Right ventricle myocardium superior (tissue), 1 donor: ENCODE results near the gene SERPINF2. TPM values are rescaled to one million over a fixed set of nuclear protein-coding genes. Genes with fewer than 3 reads are reported as not detected.
"Not testable (repeated sequence)": the region's sequence is repeated elsewhere in the genome, so short reads cannot be mapped to it uniquely, and the experiment has no call there.

Experiments
- ATAC-seq: fragments of 200-7000 bp; cut with Tn5 transposase; one replicate; pipeline ENCODE4 v1.9.1; 2020; ENCODE audit warnings: mild to moderate bottlenecking; ENCODE audit not compliant: poor library complexity
- DNase-seq: peaks from one replicate; pipeline ENCODE4 v3.0.0-alpha.2; 2020
- intact Hi-C: fragments of 100-400 bp; cut with DNase I; formaldehyde crosslinking; loops from one replicate; pipeline ENCODE4 v1.11.2; 2022
- long read RNA-seq: library from polyadenylated mRNA; unstranded; transcript quantifications from one replicate; pipeline ENCODE4 v2.0.0, GENCODE V29; 2021
- total RNA-seq: library from RNA; stranded (reverse); fragmentation: NEBNext Ultra II Directional; extraction: Animal tissue kit (Norgen Biotek cat#: 25700); gene quantifications from one replicate; pipeline ENCODE4 v1.2.1, GENCODE V29; 2021
- donor health status: DM: no; HTN: yes; CAD: no; lungs with severe emphysema.

The SERPINF2 gene
- total RNA-seq, result 0.32 TPM
- long read RNA-seq, partial matches to known transcripts, result 0 of 1 reads
- long read RNA-seq, other reads (novel, unspliced or antisense), result 1 of 1 reads

DNA sequence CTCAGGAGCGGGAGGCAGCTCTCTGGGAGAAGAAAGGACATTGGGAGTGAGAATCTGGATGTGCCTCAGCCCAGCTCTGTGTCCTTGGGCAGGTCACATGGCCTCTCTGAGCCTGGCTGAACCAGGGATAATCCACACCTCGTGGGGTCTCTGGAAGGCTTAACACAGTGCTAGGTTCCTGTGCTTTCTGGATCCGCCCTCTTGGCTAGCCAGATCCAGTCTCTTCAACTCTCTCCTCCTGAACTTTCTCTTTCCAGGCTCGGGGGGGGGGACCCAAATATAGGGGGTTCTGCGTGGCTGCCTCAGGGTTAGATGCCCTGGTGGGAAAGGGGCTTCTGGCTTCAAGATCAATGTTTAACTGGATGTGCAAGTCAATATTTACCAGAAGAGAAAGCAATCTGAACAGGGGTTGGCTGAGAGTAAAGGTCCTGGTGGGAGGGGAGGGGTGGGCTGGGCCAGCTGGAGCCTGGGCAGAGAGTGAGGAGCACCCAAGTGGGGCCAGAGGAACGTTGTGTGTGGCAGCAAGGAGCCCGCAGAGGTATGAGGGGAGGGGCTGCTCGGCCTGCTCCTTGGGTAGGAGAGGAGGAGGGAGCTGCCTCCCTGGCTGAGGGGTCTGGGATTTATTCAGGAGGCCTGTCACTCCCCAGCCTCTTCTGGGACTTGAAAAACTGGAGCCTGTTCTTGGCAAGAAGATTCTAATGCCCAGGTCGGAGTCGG lies at the start of gene SERPINF2:
TSS of gene SERPINF2 (plus strand) at position 501 of the 717 bp plus-strand sequence. CDS start 2,125 bp downstream, outside the sequence.
- ATAC-seq, result peak; percentile 13
- DNase-seq, result no peak
- intact Hi-C loops, result no loop called here

DNA sequence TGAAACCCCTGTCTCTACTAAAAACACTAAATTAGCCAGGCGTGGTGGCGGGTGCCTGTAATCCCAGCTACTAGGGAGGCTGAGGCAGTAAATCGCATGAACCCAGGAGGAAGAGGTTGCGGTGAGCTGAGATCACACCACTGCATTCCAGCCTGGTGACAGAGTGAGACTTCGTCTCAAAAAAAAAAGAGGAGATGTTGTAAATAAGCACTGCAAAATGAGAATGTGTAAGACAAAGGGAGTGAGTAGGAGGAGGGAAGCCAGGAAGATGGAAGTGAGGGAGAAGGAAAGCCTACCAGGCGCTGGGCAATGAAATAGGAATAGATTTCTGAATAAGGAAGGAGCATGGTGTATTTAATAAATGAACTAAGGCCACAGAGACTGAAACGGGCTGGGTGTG lies 49.3 kb upstream of the SERPINF2 start:
- no peak for ATAC-seq
- DNase-seq, result no peak
- intact Hi-C loops, result no loop called here

DNA sequence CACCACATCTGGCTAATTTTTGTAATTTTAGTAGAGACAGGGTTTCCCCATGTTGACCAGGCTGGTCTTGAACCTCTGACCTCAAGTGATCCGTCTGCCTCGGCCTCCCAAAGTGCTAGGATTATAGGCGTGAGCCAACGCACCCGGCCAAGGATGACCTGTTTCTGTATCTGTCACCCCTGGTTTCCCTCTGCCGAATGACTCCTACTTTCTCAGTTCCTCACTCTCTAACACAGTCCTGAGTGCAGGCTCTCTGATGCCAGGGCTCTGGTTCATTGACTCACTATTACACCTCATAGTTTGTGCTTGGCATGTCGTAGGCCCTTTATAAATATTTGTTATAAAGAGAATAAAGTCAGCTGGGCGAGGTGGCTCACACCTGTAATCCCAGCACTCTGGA lies 47.3 kb upstream of the SERPINF2 start:
- DNase-seq, result no peak
- ATAC-seq, result no peak
- intact Hi-C loops, result no loop called here

DNA sequence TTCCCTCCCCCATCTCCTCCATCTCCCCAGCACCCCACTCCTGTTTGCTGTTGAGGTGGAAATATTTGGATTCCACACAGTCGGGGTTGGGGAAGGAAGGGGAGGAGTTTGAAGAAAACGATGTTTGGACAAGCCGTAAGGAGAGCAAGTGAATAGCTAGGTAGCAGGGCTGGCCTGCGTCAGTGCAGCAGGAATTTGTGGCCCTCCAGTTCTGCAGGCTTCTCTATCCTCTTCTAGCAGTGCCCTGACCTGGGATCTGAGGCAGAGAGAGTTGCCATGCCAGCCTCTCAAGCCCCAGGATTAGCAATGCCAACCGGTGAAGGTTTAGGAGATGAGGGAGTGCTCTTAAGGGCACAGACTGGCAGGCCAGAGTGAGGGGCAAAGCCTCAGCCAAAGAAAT lies 45.0 kb upstream of the SERPINF2 start:
- no peak for ATAC-seq
- intact Hi-C loops, result no loop called here
- no peak for DNase-seq

DNA sequence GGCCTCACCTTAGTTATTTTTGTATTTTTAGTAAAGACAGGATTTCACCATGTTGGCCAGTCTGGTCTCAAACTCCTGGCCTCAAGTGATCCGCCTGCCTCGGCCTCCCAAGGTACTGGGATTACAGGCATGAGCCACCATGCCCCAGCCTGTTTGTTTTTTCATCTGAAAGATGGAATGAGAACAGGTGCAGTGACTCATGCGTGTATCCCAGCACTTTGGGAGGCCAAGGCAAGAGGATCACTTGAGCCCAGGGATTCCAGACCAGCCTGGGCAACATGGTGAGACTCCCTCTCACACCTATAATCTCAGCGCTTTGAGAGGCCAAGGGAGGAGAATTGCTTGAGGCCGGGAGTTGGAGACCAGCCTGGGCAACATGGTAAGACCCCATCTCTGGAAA lies 42.8 kb upstream of the SERPINF2 start:
- ATAC-seq, intact Hi-C loops, DNase-seq: not testable (repeated sequence)

DNA sequence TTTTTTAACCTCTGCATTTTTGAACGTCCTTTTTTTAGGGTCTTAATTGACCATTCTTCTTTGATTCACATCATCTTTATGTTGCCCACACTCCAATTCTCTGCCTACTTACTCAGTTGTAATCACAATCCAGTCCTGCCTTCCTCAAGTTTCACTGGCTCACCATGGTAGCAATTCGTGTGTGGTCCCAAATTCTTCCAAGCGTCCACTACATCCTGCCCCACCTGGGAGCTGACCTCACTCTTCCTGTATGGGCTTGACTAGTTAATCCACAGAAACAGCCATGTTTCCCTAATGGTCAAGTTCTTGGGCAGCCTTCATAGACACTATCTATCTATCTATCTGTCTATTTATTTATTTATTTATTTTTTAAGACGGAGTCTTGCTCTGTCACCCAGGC lies 39.6 kb upstream of the SERPINF2 start:
- DNase-seq, result no peak
- ATAC-seq, result no peak
- intact Hi-C loops, result no loop called here

DNA sequence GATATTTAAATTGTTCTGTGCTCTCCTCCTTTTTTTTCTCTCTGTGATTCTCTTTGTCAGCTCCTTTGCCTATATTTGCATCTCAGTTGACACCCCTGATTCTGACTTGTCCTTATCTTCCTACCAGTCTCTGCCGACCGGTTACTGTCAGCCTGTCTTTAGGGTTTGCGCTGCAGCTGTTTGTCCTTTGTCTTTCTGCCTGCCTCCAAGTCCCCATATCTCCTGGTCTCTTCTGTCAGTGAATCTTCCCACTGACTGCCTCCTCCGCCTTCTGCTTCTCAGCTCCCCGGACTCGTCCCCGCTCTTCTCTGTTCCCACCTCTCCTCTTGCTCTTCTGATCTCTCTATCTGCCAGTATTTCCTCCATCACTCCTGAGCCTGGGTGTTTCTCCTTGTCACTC lies 37.7 kb upstream of the SERPINF2 start:
- DNase-seq (no peak), ATAC-seq (no peak)
- intact Hi-C loops, result no loop called here

DNA sequence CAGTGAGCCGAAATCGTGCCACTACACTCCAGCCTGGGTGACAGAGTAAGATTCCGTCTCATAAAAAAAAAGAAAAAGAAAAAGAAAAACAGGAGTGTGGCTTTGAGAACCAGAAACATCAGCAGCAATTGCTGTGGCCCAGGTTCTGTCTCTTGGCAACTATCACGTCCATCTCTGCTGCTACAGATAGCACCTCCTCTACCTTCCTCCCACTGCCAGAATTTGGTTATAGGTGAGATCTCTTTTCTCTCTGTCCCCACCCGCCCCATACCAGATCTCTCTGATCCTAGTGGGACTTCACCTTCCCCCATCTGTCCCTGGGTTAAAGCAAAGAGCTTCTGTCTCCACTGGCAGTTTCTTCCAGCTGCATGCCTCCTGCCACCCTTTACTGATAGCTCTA lies 35.6 kb upstream of the SERPINF2 start:
- ATAC-seq (no peak), DNase-seq (peak; percentile 6)
- intact Hi-C loops, result no loop called here

DNA sequence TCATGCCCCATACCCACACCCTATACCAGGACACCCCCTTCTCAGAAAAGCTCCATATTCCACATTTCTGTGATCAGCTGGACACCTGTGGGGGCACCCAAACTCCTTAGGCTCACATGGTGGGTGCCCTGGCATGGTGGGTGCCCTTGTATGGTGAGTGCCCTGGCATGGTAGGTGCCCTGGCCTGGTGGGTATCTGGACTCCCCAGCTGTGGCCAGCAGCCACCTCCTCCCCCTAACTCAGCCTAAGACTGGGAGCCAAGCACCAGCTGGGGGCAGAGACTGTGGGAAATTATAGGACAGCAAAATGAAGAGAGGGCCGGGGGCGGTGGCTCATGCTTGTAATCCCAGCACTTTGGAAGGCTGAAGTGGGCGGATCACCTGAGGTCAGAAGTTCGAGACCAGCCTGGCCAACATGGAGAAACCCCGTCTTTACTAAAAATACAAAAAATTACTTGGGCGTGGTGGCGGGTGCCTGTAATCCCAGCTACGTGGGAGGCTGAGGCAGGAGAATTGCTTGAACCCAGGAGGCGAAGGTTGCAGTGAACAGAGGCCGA lies 33.8 kb upstream of the SERPINF2 start:
- ATAC-seq, intact Hi-C loops: not testable (repeated sequence)
- DNase-seq, result peak; percentile 22

DNA sequence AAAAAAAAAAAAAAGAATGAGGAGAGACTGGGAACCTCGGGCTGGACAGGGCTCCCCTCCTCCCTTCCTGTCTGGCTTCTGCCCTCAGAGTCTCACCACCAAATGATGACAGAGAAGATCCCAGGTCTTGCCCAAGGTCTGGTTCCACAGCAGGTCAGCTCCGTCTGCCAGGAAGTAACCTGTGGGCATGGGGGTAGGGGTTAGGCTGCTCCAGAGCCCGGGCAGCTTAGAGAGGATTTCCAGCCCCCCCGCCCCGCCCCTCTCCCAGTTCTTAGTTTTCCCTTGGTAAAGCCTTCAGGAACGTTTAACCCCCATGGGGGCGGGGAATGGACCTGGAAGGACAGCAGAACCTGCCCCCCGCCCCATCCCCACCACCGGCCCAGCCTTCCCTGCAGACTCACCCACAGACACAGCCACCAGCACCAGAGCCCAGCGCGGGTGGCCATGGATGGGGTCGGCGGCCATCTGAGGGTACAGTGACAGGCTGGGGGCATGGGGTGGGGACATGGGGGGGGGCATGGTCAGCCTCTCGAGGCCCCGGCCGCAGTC lies 33.2 kb upstream of the SERPINF2 start:
- ATAC-seq (peak; percentile 1), DNase-seq (no peak)
- intact Hi-C loops, result no loop called here

DNA sequence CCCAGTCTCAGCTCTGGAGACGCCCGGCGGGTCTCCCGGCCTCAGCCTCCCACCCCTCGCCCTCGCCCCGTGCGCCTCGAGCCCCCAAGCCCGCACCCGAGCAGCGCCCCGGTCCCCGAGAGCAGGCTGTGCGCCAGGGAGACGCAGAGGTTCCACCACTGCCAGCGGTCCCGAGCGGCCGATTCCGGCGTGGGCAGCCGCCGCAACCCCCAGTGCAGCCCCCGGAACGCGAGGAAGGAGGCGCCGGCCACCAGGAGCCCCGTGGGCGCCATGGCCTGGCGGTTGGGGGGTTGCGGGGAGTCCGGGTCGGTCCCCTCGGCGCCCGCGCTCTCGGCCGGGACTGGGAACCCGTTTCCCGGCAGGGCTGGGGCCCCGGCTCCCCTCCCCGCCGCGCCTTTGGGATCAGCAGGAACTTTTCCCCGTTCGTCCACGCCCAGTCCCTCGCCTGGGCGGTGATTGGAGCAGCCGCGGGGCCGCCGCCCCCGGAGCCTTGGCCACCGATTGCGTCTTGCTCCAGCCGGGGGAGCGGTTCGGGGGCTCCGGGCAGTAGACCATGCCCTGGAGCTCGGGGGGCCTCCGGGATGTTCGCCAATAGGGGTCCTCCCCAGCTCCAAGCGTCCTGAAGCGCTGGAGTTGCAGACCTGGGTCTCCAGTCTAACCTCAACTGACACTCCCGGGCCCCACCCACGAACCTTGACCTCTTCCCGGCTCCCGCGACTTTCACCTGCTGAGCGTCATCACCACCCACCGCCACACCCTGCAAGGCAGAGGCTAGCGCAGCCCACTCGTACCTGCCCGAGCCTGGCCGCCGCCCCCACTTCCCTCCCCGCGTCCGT lies 32.5 kb upstream of the SERPINF2 start, which contains the start of gene TLCD2:
TSS of gene TLCD2 (minus strand) at position 407 of the 836 bp plus-strand sequence. CDS start at position 272, 135 bp downstream.
- DNase-seq (peak; percentile 87), ATAC-seq (peak; percentile 55)
- intact Hi-C loops, result loop anchor here (5.0 kb wide), 1 partner anchor 43 kb away; no protein-coding TSS in a partner anchor

DNA sequence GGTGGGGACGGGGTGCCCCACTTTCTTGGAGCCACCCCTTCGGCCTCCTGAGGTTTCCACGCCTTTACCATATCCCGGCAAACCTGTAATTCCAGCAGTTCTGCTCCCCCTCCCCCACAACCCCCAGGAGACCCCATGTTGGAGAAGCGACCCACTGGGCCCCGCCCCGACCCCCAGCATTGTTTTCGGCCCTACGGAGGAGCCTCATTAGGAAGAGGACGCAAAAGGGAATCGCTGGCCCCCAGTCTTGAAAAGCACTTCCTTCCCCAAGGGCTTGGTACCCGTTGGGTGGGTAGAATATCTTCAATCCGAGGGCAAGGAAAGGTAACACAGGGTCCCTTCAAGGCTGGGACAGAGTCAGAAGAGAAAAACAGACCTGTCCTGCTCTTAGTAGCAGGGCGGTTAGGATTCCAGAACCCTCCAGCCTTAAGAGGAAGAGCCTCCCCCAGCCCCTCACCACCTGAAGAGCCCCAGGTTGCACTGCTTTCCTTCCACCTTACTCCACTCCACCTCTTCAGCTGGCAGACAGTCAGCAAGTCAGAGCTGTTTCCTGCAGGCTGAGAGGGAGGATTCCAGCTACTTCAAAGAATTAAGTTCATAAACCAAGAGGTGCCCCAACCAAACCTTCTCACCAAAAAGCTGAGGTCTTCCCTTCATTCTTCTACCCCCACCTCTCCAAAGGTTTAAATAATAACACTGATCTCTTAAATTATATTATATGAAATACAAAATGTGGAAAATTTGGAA lies 31.7 kb upstream of the SERPINF2 start:
- DNase-seq (peak; percentile 14), ATAC-seq (no peak)
- intact Hi-C loops, result loop anchor here (5.0 kb wide), 1 partner anchor 44 kb away; no protein-coding TSS in a partner anchor

DNA sequence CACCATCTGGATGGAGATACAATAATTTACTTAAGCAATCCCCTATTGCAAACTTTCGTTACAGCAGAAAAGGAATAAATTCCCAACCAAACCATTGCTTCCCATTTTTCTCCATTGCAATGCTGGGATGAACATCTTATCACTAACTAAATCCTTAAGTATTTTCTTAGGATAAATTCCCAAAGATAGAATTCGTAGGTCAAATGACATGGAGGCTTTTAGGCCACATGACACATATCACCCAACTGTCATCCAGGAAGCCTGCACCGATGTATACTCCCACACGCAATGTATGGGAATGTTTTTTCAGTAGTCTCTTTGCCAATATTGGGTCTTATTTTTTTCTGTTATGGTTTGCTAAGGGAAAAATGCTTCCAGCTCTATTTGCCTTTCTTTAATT lies 30.9 kb upstream of the SERPINF2 start:
- intact Hi-C loops, result loop anchor here (5.0 kb wide), 1 partner anchor 45 kb away; no protein-coding TSS in a partner anchor
- DNase-seq, result no peak
- no peak for ATAC-seq

DNA sequence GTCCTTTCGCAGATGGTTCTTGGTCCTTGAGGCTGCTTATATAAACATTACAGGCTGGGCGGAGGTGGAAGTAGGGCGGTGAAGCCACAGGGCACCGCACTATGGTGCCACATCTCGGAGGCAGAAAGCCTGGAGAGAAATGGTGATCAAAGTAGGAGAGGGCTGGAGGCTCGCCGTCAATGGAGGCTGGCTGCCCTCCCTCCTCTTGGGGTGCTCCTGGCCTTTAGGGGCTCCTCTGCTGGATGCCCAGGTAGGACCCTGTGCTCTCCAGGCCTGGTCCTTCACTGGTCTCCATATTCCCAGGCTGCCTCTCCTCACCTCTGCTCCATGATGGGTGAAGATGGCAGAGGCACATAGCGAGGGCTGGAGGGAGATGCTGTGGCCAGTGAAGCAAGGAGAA lies 30.4 kb upstream of the SERPINF2 start:
- ATAC-seq (no peak), DNase-seq (peak; percentile 24)
- intact Hi-C loops, result loop anchor here (5.0 kb wide), 1 partner anchor 45 kb away; no protein-coding TSS in a partner anchor

DNA sequence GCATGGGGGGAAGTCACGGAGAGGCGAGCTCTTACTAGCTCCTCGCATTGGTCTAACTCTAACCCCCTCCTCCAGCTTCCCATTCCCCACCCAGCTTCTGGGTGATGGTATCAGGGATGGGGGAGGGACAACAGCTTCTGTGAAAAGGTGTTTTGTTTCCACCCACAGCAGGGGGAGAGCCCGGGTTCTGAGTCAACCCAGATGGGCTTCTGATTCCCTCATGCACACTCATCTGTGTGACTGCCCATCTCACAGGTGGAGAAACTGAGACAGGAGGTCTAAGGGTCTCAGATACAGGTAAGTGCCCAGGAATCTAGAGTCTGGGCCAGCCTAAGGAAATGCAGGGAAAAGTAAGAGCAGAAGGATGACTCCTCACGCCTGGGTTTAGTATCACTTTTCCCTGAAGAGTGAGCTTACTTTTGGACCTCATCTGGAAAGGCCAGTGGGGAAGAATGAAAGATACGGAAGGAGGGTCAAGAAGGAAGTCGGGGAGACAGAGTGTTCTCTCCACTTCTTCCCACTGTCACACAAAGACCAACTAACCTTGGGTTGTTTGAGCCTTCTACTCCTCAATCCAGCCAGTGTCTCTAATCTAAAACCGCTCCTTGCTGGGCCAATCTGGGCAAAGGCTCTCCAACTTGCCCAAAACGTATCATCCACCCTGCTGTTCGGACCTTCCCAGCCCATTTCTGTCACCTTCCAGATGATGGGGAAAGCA lies 29.4 kb upstream of the SERPINF2 start:
- intact Hi-C loops, result loop anchor here (5.0 kb wide), 1 partner anchor 46 kb away; no protein-coding TSS in a partner anchor
- no peak for DNase-seq
- no peak for ATAC-seq

DNA sequence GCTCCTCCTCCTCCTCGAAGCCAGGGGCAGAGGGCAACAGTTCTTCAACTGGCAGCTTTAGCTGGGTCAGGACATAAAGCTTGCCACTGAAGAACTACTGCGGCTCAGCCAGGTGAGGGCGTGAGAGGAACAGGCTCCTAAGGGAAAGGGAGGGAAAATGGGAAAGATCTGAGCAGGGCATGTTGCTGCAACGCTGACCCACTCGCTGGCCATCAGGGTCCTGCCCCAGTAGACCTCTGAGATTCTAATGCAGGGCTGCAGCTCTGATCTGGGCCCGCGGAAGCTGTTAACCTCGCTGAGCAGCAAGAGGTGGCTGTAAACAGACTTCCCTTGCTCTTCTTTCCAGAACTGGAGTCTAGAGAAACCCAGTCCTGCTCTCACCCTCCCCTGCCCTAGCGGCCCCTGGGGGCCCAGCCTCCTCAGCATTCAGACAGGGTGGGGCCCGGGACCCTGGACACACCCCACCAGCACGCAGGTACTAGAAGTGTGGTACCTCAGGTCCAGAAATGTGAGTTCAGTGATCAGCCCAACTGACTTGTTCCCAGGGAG lies 28.7 kb upstream of the SERPINF2 start:
- ATAC-seq (no peak), DNase-seq (no peak)
- intact Hi-C loops, result loop anchor here (5.0 kb wide), 1 partner anchor 47 kb away; no protein-coding TSS in a partner anchor

DNA sequence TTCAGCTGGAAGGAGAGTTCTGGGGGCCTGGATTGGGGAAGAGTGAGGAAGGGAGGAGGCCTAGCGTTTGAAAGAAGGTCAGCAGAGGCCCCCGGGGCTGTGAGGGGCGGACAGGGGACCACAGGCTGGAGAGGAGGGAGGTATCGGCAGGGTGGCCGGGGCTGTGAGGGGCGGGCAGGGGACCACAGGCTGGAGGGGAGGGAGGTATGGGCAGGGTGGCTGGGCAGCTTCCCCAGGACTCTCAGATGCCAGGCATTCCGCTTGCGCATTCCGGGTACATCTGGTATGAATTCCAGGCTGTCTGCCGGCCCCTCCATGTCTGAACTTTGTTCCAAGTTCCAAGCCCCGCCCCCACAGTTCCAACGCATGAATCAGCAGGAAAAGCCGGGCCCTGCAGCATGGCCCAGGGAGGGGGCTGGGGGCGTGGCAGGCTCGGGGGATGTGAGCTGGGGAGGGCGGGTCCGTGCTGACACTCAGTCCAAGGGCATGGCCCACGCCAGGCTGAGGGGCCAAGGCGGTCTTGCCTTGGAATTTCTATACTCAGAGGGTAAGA lies 28.2 kb upstream of the SERPINF2 start:
- intact Hi-C loops, result loop anchor here (5.0 kb wide), 1 partner anchor 47 kb away; no protein-coding TSS in a partner anchor
- DNase-seq, result peak; percentile 99
- ATAC-seq, result peak; percentile 56
